Cardiac muscle cell (in vitro differentiated cells and primary cell): ENCODE data around the gene KDF1. TPM values are rescaled to one million over a fixed set of nuclear protein-coding genes. Genes with fewer than 3 reads are reported as not detected.

Experiments used
- DNase-seq, 2 donors: peaks; one replicate each; pipeline versions ENCODE4 v3.0.0 to v3.0.0-alpha.2; 2010 to 2017; ENCODE audit warnings: low read depth in 1 of 2, low spot score in 1 of 2
- H3K27ac ChIP-seq: fragments of 200-600 bp; sonication (generic); 2 replicates; pipeline ENCODE4 v1.5.1; 2016
- H3K27me3 ChIP-seq: fragments of 200-600 bp; sonication (generic); 2 replicates; pipeline ENCODE4 v1.6.0; 2016; ENCODE audit warnings: control low read depth
- H3K36me3 ChIP-seq: fragments of 200-600 bp; sonication (generic); 2 replicates; pipeline ENCODE4 v1.5.1; 2016; ENCODE audit warnings: control low read depth
- H3K4me1 ChIP-seq: fragments of 200-600 bp; sonication (generic); 2 replicates; pipeline ENCODE4 v1.8.1; 2017; ENCODE audit warnings: low read depth, mild to moderate bottlenecking, mixed run types
- H3K4me3 ChIP-seq: fragments of 200-600 bp; sonication (generic); 2 replicates; pipeline ENCODE4 v1.5.1; 2016; ENCODE audit warnings: mild to moderate bottlenecking
- H3K9me3 ChIP-seq: fragments of 200-600 bp; sonication (generic); 2 replicates; pipeline ENCODE4 v1.5.1; 2017; ENCODE audit warnings: low read depth, mild to moderate bottlenecking, control low read depth
- CTCF ChIP-seq: IDR thresholded peaks from 2 replicates; pipeline ENCODE4 v1.5.1; 2012; ENCODE audit warnings: low read depth, mild to moderate bottlenecking, low read length
- polyA plus RNA-seq: library from polyadenylated mRNA; unstranded; fragments of >200 nt; fragmentation: Nextera tagmentation; extraction: Ambion mirVana; gene quantifications from 2 replicates; pipeline ENCODE4 v1.2.1, GENCODE V29; 2016
- total RNA-seq: library from RNA; depleted of rRNA; stranded (reverse); fragments of >200 nt; gene quantifications from 2 replicates; pipeline ENCODE4 v1.2.3, GENCODE V29; 2016

The KDF1 gene
- total RNA-seq (0.63 and 0.67 TPM in 2 replicates), polyA plus RNA-seq (0.35 and 0.37 TPM in 2 replicates)

- Histone ChIP-seq H3K36me3 (no peaks in the 10 kb centered on the region), H3K9me3 (no peaks in the 10 kb centered on the region), H3K4me3 (peak within 1 kb of the TSS; percentile 60), H3K27me3 (peaks cover 45% of the 10 kb centered on the region), H3K27ac (no peak within 1 kb of the TSS), H3K4me1 (no peaks in the 10 kb centered on the region)
- TF ChIP-seq CTCF = no peak
- peak in 1 of 2 donors; percentile 39 for DNase-seq
These were observed at the start of gene KDF1 for GRCh38 chr1:26959722-26960624. Gene KDF1 (minus strand): TSS chr1:26960468. CDS start chr1:26952380, 8,088 bp downstream.

- no peaks in the 10 kb centered on the region for H3K9me3 ChIP-seq
- no peak for DNase-seq
- H3K36me3 ChIP-seq = no peaks in the 10 kb centered on the region
- TF ChIP-seq CTCF = no peak
- no peak overlapping the region for H3K27ac ChIP-seq
- no peak overlapping the region for H3K4me3 ChIP-seq
- H3K4me1 ChIP-seq = peaks cover 13% of the 10 kb centered on the region
- no peaks in the 10 kb centered on the region for H3K27me3 ChIP-seq
These were observed 49.4 kb upstream of the KDF1 start for GRCh38 chr1:27009601-27010197.

- DNase-seq = no peak
- H3K4me1 ChIP-seq = peaks cover 27% of the 10 kb centered on the region
- TF ChIP-seq CTCF = no peak
- no peak overlapping the region for H3K27ac ChIP-seq
- no peaks in the 10 kb centered on the region for H3K36me3 ChIP-seq
- H3K4me3 ChIP-seq = no peak overlapping the region
- H3K9me3 ChIP-seq = no peaks in the 10 kb centered on the region
- H3K27me3 ChIP-seq = no peaks in the 10 kb centered on the region
These were observed 47.8 kb upstream of the KDF1 start for GRCh38 chr1:27007909-27008582.

GRCh38 chr1:27006683-27007082 is 46.4 kb upstream of the KDF1 start:
- Histone ChIP-seq H3K36me3 (no peaks in the 10 kb centered on the region), H3K4me1 (peaks cover 27% of the 10 kb centered on the region), H3K27me3 (no peaks in the 10 kb centered on the region), H3K27ac (no peak overlapping the region), H3K4me3 (no peak overlapping the region), H3K9me3 (no peaks in the 10 kb centered on the region)
- TF ChIP-seq CTCF = no peak
- DNase-seq = no peak

DNA sequence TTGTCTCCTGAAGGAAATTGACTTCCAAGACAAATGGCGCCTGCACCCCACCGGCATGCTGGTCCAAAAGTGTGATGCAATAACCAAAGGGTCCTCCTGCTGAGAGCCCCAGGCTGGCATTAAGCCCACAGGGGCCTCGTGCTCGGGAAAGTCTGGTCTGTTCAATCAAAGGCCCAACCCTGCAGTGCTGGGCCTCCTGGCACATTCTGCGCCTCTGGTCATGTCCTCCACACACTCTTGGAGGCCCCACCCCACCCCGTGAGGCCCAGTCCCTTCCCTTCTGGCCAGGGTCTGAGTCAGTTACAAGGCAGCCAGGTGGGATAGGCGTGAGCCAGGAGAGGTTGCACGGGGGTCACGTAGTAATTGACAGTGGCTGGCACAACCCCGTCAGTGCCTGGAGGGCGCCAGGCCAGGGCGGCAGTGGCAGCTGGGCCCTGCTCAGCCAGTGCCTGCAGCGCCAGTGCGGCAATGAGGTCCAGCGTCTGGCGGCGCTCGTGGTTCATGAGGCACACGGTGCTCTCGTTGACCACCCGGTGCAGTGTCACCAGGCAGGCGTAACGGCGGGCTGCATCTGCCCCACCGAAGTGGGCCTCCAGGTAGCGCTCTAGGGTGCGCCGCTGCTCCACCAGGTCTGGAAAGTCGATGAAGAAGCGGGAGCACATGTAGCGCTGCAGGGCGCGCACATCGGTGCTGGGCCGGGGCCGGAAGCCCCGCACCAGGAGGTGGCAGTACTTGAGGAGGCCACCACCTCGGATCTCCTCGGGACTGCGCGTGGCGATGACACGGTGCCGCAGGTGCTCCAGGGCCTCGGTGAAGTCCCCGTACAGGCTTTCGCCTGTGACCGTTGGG is 45.6 kb upstream of the KDF1 start:
- no peak for TF ChIP-seq CTCF
- Histone ChIP-seq H3K27ac (no peak overlapping the region), H3K9me3 (no peaks in the 10 kb centered on the region), H3K4me1 (peaks cover 21% of the 10 kb centered on the region), H3K27me3 (no peaks in the 10 kb centered on the region), H3K4me3 (no peak overlapping the region), H3K36me3 (no peaks in the 10 kb centered on the region)
- DNase-seq = no peak
